GM23248 (cell line): Measurements from ENCODE around the gene RIT2.

Source experiments
- EZH2 ChIP-seq: fragments of 200-600 bp; sonication (generic); IDR thresholded peaks from 2 replicates; pipeline ENCODE4 v1.6.1; 2018; ENCODE audit warnings: antibody characterized with exemption, mild to moderate bottlenecking; ENCODE audit not compliant: insufficient read depth, poor library complexity, severe bottlenecking
- EZH2phosphoT487 ChIP-seq: fragments of 200-600 bp; sonication (generic); IDR thresholded peaks from 2 replicates; pipeline ENCODE4 v1.6.1; 2018; ENCODE audit warnings: antibody characterized with exemption, moderate library complexity, mild to moderate bottlenecking, low read depth; ENCODE audit not compliant: insufficient read depth

- no peak for TF ChIP-seq EZH2
- TF ChIP-seq EZH2phosphoT487 = no peak
These were observed 301.3 kb downstream of the RIT2 start for GRCh38 chr18:42814184-42814583.
